PC-3 (cell line): ENCODE measurements around the gene FCRLB. TPM values are rescaled to one million over a fixed set of nuclear protein-coding genes. Genes with fewer than 3 reads are reported as not detected.

Source experiments
- ATAC-seq: fragments of 200-7000 bp; cut with Tn5 transposase; 2 replicates; pipeline ENCODE4 v1.9.1; 2020; ENCODE audit warnings: mild to moderate bottlenecking, moderate library complexity
- BruUV-seq: library from RNA; stranded (reverse); fragments of 400-500 nt; replicated peaks from 2 replicates; lab custom pipeline; 2021; lab: Mats Ljungman, UMichigan
- CTCF ChIA-PET: fragments of 300-600 bp; sonication (Branson Sonifier 250); formaldehyde crosslinking; loops from one replicate; lab custom pipeline; 2022; ENCODE audit warnings: antibody characterized with exemption; lab: Charles Lee
- POLR2A ChIA-PET: fragments of 300-600 bp; sonication (Branson Sonifier 250); formaldehyde crosslinking; loops from one replicate; lab custom pipeline; 2022; ENCODE audit warnings: antibody characterized with exemption; ENCODE audit not compliant: unreplicated experiment; lab: Charles Lee
- DNase-seq: peaks from one replicate; pipeline ENCODE4 v3.0.0-alpha.2; 2015
- H2AFZ ChIP-seq: fragments of 300-600 bp; sonication (generic); 2 replicates; pipeline ENCODE4 v1.6.0; 2016; ENCODE audit warnings: antibody characterized with exemption, low read length
- H3F3A ChIP-seq: fragments of 300-600 bp; sonication (generic); one replicate; pipeline ENCODE4 v1.6.0; 2017; ENCODE audit warnings: antibody characterized with exemption, low read length, control low read depth, mild to moderate bottlenecking; ENCODE audit not compliant: unreplicated experiment
- H3K27ac ChIP-seq: fragments of 300-600 bp; sonication (generic); 2 replicates; pipeline ENCODE4 v1.5.1; 2016; ENCODE audit warnings: mild to moderate bottlenecking, low read length
- H3K27me3 ChIP-seq: fragments of 300-600 bp; sonication (generic); 2 replicates; pipeline ENCODE4 v1.6.1; 2016; ENCODE audit warnings: low read length, mixed read lengths
- H3K36me3 ChIP-seq: fragments of 300-600 bp; sonication (generic); 2 replicates; pipeline ENCODE4 v1.6.1; 2016; ENCODE audit warnings: low read depth, mixed run types, low read length, mixed read lengths
- H3K4me1 ChIP-seq: fragments of 300-600 bp; sonication (generic); 2 replicates; pipeline ENCODE4 v1.5.1; 2016; ENCODE audit warnings: low read length; ENCODE audit not compliant: insufficient read depth
- H3K4me2 ChIP-seq: fragments of 300-600 bp; sonication (generic); 2 replicates; pipeline ENCODE4 v1.6.0; 2016; ENCODE audit warnings: low read length
- H3K4me3 ChIP-seq: fragments of 300-600 bp; sonication (generic); 2 replicates; pipeline ENCODE4 v1.5.1; 2016; ENCODE audit warnings: mild to moderate bottlenecking, low read length, mixed read lengths
- H3K79me2 ChIP-seq: fragments of 300-600 bp; sonication (generic); 2 replicates; pipeline ENCODE4 v1.6.1; 2017; ENCODE audit warnings: low read length, mixed read lengths
- H3K9ac ChIP-seq: fragments of 300-600 bp; sonication (generic); 2 replicates; pipeline ENCODE4 v1.6.0; 2016; ENCODE audit warnings: mild to moderate bottlenecking, low read length
- H3K9me2 ChIP-seq: fragments of 300-600 bp; sonication (generic); replicated peaks from 2 replicates; pipeline ENCODE4 v1.6.1; 2016; ENCODE audit warnings: mixed run types, low read length, mixed read lengths
- H3K9me3 ChIP-seq: fragments of 300-600 bp; sonication (generic); 2 replicates; pipeline ENCODE4 v1.6.1; 2016; ENCODE audit warnings: low read length, mixed read lengths
- H4K20me1 ChIP-seq: fragments of 300-600 bp; sonication (generic); 2 replicates; pipeline ENCODE4 v1.6.1; 2016; ENCODE audit warnings: low read length, mixed read lengths
- EZH2 ChIP-seq: fragments of 300-600 bp; sonication (generic); IDR thresholded peaks from one replicate; pipeline ENCODE4 v1.6.1; 2017; ENCODE audit warnings: antibody characterized with exemption, mild to moderate bottlenecking, low read length; ENCODE audit not compliant: unreplicated experiment
- EZH2phosphoT487 ChIP-seq: fragments of 300-600 bp; sonication (generic); IDR thresholded peaks from 2 replicates; pipeline ENCODE4 v1.6.1; 2018; ENCODE audit warnings: mild to moderate bottlenecking, antibody characterized with exemption, low read length, borderline replicate concordance
- intact Hi-C: fragments of 100-400 bp; cut with micrococcal nuclease; formaldehyde crosslinking; loops from 2 replicates; pipeline ENCODE4 v1.9.0; 2023
- total RNA-seq: library from RNA; depleted of rRNA; stranded (reverse); fragments of >200 nt; gene quantifications from 2 replicates; pipeline ENCODE4 v1.2.3, GENCODE V29; 2014
- TF ChIP-seq, protein P1 (sequence below): fragments of 300-600 bp; sonication (generic); conservative IDR thresholded peaks from 2 replicates; pipeline ENCODE4 v1.5.1; 2017; ENCODE audit warnings: antibody characterized with exemption, low read depth, mild to moderate bottlenecking, low read length

The FCRLB gene
- total RNA-seq, 1 experiment from 2014 or later: 12.7 TPM

DNA sequence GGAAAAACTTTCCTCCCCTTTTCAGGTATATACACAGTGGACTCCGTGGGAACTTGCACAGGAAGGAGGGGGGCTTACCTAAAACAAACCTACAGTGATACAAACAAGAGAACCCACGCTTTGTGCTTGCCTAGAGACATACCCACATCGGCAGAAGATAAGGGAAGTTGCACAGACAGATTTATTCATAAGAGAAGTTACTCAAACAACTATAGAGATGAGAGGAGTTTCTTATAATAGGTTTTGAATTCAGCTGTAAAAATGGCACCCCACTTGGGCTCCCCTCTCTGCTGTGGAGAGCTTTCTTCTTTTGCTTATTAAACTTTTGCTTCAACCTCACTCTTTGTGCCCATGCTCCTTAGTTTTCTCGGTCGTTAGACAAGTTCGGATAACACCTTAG lies 26.5 kb downstream of the FCRLB start:
- Histone ChIP-seq H3F3A (no peaks in the 10 kb centered on the region), H2AFZ (no peak overlapping the region), H3K4me2 (no peak overlapping the region), H3K27me3 (no peaks in the 10 kb centered on the region), H3K9ac (no peak overlapping the region), H3K27ac (no peak overlapping the region), H4K20me1 (peaks cover 14% of the 10 kb centered on the region), H3K4me3 (no peak overlapping the region), H3K9me2 (no peaks in the 10 kb centered on the region), H3K9me3 (no peaks in the 10 kb centered on the region), H3K79me2 (peaks cover 28% of the 10 kb centered on the region), H3K4me1 (peaks cover 32% of the 10 kb centered on the region), H3K36me3 (peaks cover 17% of the 10 kb centered on the region)
- no peak for ATAC-seq
- TF ChIP-seq EZH2phosphoT487 (no peak), EZH2 (no peak)
- TF ChIP-seq, protein P1, sequence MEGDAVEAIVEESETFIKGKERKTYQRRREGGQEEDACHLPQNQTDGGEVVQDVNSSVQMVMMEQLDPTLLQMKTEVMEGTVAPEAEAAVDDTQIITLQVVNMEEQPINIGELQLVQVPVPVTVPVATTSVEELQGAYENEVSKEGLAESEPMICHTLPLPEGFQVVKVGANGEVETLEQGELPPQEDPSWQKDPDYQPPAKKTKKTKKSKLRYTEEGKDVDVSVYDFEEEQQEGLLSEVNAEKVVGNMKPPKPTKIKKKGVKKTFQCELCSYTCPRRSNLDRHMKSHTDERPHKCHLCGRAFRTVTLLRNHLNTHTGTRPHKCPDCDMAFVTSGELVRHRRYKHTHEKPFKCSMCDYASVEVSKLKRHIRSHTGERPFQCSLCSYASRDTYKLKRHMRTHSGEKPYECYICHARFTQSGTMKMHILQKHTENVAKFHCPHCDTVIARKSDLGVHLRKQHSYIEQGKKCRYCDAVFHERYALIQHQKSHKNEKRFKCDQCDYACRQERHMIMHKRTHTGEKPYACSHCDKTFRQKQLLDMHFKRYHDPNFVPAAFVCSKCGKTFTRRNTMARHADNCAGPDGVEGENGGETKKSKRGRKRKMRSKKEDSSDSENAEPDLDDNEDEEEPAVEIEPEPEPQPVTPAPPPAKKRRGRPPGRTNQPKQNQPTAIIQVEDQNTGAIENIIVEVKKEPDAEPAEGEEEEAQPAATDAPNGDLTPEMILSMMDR: no peak
- no TSS peak for BruUV-seq
- CTCF ChIA-PET: interaction anchor here (0.6 kb wide), 1 partner anchor 289 kb away, joined by 3 read pairs; no protein-coding TSS in a partner anchor
- no peak for DNase-seq
- intact Hi-C loops: loop anchor here (10.0 kb wide), 2 partner anchors 363 to 563 kb away; no protein-coding TSS in a partner anchor
- POLR2A ChIA-PET: no interaction called here

DNA sequence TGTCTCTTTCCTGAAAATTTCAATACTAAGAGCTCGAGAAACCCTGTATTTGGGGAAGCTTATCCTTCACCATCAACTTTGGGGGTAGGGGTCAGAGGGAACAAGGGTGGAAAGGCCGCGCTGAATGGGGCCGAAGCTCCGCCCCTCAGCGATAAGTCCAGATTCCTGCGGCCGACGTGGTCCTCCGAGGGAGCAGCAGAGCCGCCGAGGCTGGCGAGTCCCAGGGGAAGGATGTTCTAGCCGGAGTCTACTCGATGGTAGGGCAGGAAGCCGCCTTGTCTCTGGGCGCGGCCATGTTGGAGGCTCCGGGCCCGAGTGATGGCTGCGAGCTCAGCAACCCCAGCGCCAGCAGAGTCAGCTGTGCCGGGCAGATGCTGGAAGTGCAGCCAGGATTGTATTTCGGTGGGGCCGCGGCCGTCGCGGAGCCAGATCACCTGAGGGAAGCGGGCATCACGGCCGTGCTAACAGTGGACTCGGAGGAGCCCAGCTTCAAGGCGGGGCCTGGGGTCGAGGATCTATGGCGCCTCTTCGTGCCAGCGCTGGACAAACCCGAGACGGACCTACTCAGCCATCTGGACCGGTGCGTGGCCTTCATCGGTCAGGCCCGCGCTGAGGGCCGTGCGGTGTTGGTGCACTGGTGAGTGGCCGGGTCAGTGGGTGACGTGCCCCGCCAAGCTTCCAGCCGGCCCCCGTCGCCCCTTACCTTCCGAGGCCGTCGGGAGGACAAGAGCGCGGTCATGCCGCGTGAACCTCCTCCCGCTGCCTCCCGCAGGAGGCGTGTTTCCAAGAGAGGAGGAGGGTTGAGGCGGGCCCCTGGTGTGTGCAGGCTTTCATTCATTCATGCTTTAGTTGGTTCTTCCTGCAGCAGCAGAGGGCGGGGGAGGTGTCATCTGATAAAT lies 28.4 kb downstream of the FCRLB start, which contains the start of gene DUSP12:
Gene DUSP12, plus strand, starts transcription at position 278 of the 899 bp plus-strand sequence. Its CDS starts 16 bp downstream, at position 294.
- Histone ChIP-seq H3F3A (no peaks in the 10 kb centered on the region), H3K4me1 (peaks cover 20% of the 10 kb centered on the region), H3K79me2 (peaks cover 41% of the 10 kb centered on the region), H3K4me3 (peak within 1 kb of the TSS; percentile 89), H4K20me1 (peaks cover 14% of the 10 kb centered on the region), H2AFZ (peak within 1 kb of the TSS; percentile 87), H3K36me3 (peaks cover 32% of the 10 kb centered on the region), H3K9me2 (no peaks in the 10 kb centered on the region), H3K9me3 (no peaks in the 10 kb centered on the region), H3K27me3 (no peaks in the 10 kb centered on the region), H3K9ac (peak within 1 kb of the TSS; percentile 96), H3K4me2 (peak within 1 kb of the TSS; percentile 87), H3K27ac (peak within 1 kb of the TSS; percentile 86)
- BruUV-seq: TSS peak; percentile 68
- POLR2A ChIA-PET: interaction anchor here (0.5 to 0.7 kb wide), 3 partner anchors 13 to 219 kb away, joined by 4 to 12 read pairs (median 5); no protein-coding TSS in a partner anchor
- CTCF ChIA-PET: interaction anchor here (1.0 to 1.3 kb wide), 2 partner anchors 11 to 287 kb away, joined by 3 to 10 read pairs; no protein-coding TSS in a partner anchor
- no peak for TF ChIP-seq EZH2
- TF ChIP-seq, protein P1: peak; percentile 36
- ATAC-seq (peak; percentile 96), DNase-seq (peak; percentile 96)
- intact Hi-C loops: loop anchor here (1.0 to 10.0 kb wide), 3 partner anchors 17 to 565 kb away; partner anchors contain the start of gene ATF6
